Measurements from ENCODE around the gene H3-3A.

Gene H3-3A

DNA sequence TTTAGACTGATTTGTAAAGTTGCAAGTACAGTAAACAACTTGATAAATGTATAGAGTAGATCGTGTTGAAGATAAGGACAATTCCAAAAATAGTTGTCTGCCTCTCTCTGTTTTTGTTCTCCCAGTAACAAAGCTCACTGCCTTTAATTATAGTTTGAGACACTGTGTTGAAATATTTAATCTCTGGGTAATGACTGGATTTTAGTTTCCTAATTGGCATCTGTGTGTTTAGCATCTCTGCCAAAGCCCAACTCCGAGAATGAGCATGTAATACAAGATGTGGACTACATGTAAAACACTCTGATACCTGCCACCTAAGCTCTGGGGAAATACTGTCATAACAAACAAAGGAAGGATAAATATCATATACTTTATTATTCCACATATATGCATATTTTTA lies 35.7 kb upstream of the H3-3A start:
- Mint-ChIP-seq H3K27ac (no peak overlapping the region), H3K9me3 (no peaks in the 10 kb centered on the region), H3K27me3 (ENCODE audit: low read depth, poor library complexity) (peaks cover 9% of the 10 kb centered on the region), H3K4me1 (peaks cover 23% of the 10 kb centered on the region), H3K36me3 (ENCODE audit: low read depth) (no peaks in the 10 kb centered on the region), H3K4me3 (no peak overlapping the region)
- TF ChIP-seq, protein P1, sequence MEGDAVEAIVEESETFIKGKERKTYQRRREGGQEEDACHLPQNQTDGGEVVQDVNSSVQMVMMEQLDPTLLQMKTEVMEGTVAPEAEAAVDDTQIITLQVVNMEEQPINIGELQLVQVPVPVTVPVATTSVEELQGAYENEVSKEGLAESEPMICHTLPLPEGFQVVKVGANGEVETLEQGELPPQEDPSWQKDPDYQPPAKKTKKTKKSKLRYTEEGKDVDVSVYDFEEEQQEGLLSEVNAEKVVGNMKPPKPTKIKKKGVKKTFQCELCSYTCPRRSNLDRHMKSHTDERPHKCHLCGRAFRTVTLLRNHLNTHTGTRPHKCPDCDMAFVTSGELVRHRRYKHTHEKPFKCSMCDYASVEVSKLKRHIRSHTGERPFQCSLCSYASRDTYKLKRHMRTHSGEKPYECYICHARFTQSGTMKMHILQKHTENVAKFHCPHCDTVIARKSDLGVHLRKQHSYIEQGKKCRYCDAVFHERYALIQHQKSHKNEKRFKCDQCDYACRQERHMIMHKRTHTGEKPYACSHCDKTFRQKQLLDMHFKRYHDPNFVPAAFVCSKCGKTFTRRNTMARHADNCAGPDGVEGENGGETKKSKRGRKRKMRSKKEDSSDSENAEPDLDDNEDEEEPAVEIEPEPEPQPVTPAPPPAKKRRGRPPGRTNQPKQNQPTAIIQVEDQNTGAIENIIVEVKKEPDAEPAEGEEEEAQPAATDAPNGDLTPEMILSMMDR (IDR thresholded peaks at IDR 0.05) = no peak
- no peak for DNase-seq

- H3K27ac Mint-ChIP-seq = peak overlapping the region; percentile 88
These were observed 34.8 kb upstream of the H3-3A start for GRCh38 chr1:226027538-226028217.

GRCh38 chr1:226029093-226029496 lies 33.4 kb upstream of the H3-3A start:
- DNase-seq = no peak
- Mint-ChIP-seq H3K4me1 (peaks cover 23% of the 10 kb centered on the region), H3K9me3 (no peaks in the 10 kb centered on the region), H3K27me3 (ENCODE audit: low read depth, poor library complexity) (peaks cover 8% of the 10 kb centered on the region), H3K4me3 (no peak overlapping the region), H3K36me3 (ENCODE audit: low read depth) (no peaks in the 10 kb centered on the region), H3K27ac (no peak overlapping the region)
- TF ChIP-seq, protein P1 (IDR thresholded peaks at IDR 0.05) = no peak

More at GRCh38 chr1:226027538-226028217, 34.8 kb upstream of the H3-3A start:
- Mint-ChIP-seq H3K4me3 (no peak overlapping the region), H3K36me3 (ENCODE audit: low read depth) (no peaks in the 10 kb centered on the region), H3K9me3 (no peaks in the 10 kb centered on the region), H3K4me1 (peaks cover 23% of the 10 kb centered on the region), H3K27me3 (ENCODE audit: low read depth, poor library complexity) (peaks cover 5% of the 10 kb centered on the region)
- TF ChIP-seq, protein P1 (IDR thresholded peaks at IDR 0.05) = no peak
- no peak for DNase-seq

- H3K27me3 Mint-ChIP-seq (ENCODE audit: low read depth, poor library complexity) = peaks cover 8% of the 10 kb centered on the region
These were observed 32.8 kb upstream of the H3-3A start for GRCh38 chr1:226029568-226030225.

DNA sequence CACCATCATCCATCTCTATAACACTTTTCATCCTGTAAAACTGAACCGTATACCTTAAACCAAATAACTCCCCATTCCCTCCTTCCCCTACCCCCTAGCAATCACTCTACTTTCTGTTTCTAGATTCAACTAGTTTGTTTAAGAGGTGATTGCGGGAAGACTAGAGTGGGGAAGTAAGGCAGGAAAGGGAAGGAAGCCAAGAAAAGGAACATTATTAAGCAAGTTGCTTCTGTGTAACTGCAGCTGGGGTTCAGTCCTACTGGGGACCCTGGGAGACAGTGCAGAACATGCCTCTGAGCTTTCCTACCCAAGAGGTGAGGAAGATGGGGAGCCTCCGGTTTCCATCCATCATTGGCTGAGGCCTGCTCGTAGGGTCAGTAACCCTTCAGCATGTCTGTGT lies 28.9 kb upstream of the H3-3A start:
- TF ChIP-seq, protein P1 (IDR thresholded peaks at IDR 0.05) = no peak
- no peak for DNase-seq
- Mint-ChIP-seq H3K27me3 (ENCODE audit: low read depth, poor library complexity) (peaks cover 8% of the 10 kb centered on the region), H3K9me3 (no peaks in the 10 kb centered on the region), H3K4me3 (no peak overlapping the region), H3K4me1 (peaks cover 4% of the 10 kb centered on the region), H3K36me3 (ENCODE audit: low read depth) (no peaks in the 10 kb centered on the region), H3K27ac (no peak overlapping the region)

More at GRCh38 chr1:226029568-226030225, 32.8 kb upstream of the H3-3A start:
- H3K4me3 Mint-ChIP-seq = no peak overlapping the region
- H3K4me1 Mint-ChIP-seq = peaks cover 23% of the 10 kb centered on the region
- H3K36me3 Mint-ChIP-seq (ENCODE audit: low read depth) = no peaks in the 10 kb centered on the region
- TF ChIP-seq, protein P1 (IDR thresholded peaks at IDR 0.05) = no peak
- H3K9me3 Mint-ChIP-seq = no peaks in the 10 kb centered on the region
- no peak overlapping the region for H3K27ac Mint-ChIP-seq
- no peak for DNase-seq
